Stimulated activated CD4-positive, alpha-beta T cell treated with anti-CD3 and anti-CD28 coated beads, Interleukin-1b, Interleukin-23, amount 100 ng/mL, for 1 hour (primary cell): ENCODE data around the gene TMEM87A.

ENCODE experiments used
- DNase-seq, 2 donors: peaks; one replicate each; pipeline ENCODE4 v3.0.0-alpha.2; 2020; ENCODE audit warnings: low read depth in 2 of 2

TMEM87A gene

GRCh38 chr15:42165106-42165505 lies 108.1 kb downstream of the TMEM87A start:
- DNase-seq = no peak

- no peak for DNase-seq
Measured at GRCh38 chr15:42163947-42164550, 109.2 kb downstream of the TMEM87A start.

GRCh38 chr15:42163291-42163690 lies 109.9 kb downstream of the TMEM87A start:
- DNase-seq = no peak
